HEK293 (cell line): ENCODE measurements around the gene HNRNPUL1.
"Not testable (repeated sequence)": the region's sequence is repeated elsewhere in the genome, so short reads cannot be mapped to it uniquely, and the experiment has no call there.

Experiments used
- CTCF ChIA-PET: fragments of 350-600 bp; formaldehyde crosslinking; extraction: SDS; loops from one replicate; lab custom pipeline; 2021; ENCODE audit warnings: antibody characterized with exemption; lab: Yijun Ruan, JAX
- POLR2A ChIA-PET: fragments of 300-600 bp; formaldehyde crosslinking; extraction: SDS; loops from one replicate; lab custom pipeline; 2020; ENCODE audit warnings: antibody characterized with exemption, inconsistent platforms; lab: Yijun Ruan, JAX
- H3K27ac ChIP-seq: fragments of 200-500 bp; sonication (Bioruptor generic); 2 replicates; pipeline ENCODE4 v1.5.1; 2014; ENCODE audit warnings: low read depth, low read length, control low read depth, inconsistent platforms; ENCODE audit errors: extremely low read depth
- H3K36me3 ChIP-seq, 2 experiments: fragments of 200-500 bp in 1 of 2; sonication (Bioruptor generic) in 1 of 2; 1 replicate in 1 of 2; 2 replicates in 1 of 2; pipeline ENCODE4 v1.5.1; 2014 to 2017; ENCODE audit warnings: inconsistent platforms in 2 of 2, low read length in 2 of 2; ENCODE audit not compliant: control insufficient read depth in 2 of 2, insufficient read depth in 1 of 2
- H3K4me1 ChIP-seq: fragments of 200-500 bp; sonication (Bioruptor generic); 2 replicates; pipeline ENCODE4 v1.5.1; 2014; ENCODE audit warnings: mild to moderate bottlenecking, low read length, inconsistent platforms; ENCODE audit not compliant: control insufficient read depth, insufficient read depth
- H3K4me3 ChIP-seq: 2 replicates; pipeline ENCODE4 v1.5.1; 2011; ENCODE audit warnings: low read depth, mild to moderate bottlenecking, control low read depth, low read length, moderate library complexity
- H3K9me3 ChIP-seq: fragments of 200-500 bp; sonication (Bioruptor generic); 2 replicates; pipeline ENCODE4 v1.5.1; 2014; ENCODE audit warnings: low read depth, low read length, inconsistent platforms; ENCODE audit not compliant: control insufficient read depth, insufficient read depth
- KLF8 ChIP-seq: fragments of 450-650 bp; formaldehyde crosslinking; IDR thresholded peaks from 2 replicates; pipeline ENCODE4 v1.5.1; 2016; ENCODE audit warnings: missing biosample characterization, missing genetic modification characterization
- MYNN ChIP-seq: fragments of 450-650 bp; formaldehyde crosslinking; IDR thresholded peaks from 2 replicates; pipeline ENCODE4 v1.5.1; 2016; ENCODE audit warnings: missing biosample characterization, missing genetic modification characterization, borderline replicate concordance
- RBAK ChIP-seq: fragments of 450-650 bp; formaldehyde crosslinking; IDR thresholded peaks from 2 replicates; pipeline ENCODE4 v1.5.1; 2016; ENCODE audit warnings: missing biosample characterization, missing genetic modification characterization
- TCF7L2 ChIP-seq: IDR thresholded peaks from 2 replicates; pipeline ENCODE4 v1.6.1; 2011; ENCODE audit warnings: low read depth, mild to moderate bottlenecking, inconsistent platforms, low read length, moderate library complexity, borderline replicate concordance
- YY2 ChIP-seq: fragments of 450-650 bp; formaldehyde crosslinking; IDR thresholded peaks from 2 replicates; pipeline ENCODE4 v1.5.1; 2016; ENCODE audit warnings: missing biosample characterization, missing genetic modification characterization
- ZBTB10 ChIP-seq: fragments of 450-650 bp; formaldehyde crosslinking; IDR thresholded peaks from 2 replicates; pipeline ENCODE4 v1.5.1; 2016; ENCODE audit warnings: missing biosample characterization, missing genetic modification characterization
- ZBTB44 ChIP-seq: fragments of 450-650 bp; IDR thresholded peaks from 2 replicates; pipeline ENCODE4 v1.5.1; 2018; ENCODE audit warnings: missing biosample characterization, mild to moderate bottlenecking, missing genetic modification characterization
- ZFP37 ChIP-seq: fragments of 450-650 bp; formaldehyde crosslinking; IDR thresholded peaks from 2 replicates; pipeline ENCODE4 v1.5.1; 2016; ENCODE audit warnings: missing biosample characterization, missing genetic modification characterization
- ZNF2 ChIP-seq: fragments of 450-650 bp; formaldehyde crosslinking; IDR thresholded peaks from 2 replicates; pipeline ENCODE4 v1.5.1; 2016; ENCODE audit warnings: missing biosample characterization, missing genetic modification characterization
- ZNF280C ChIP-seq: fragments of 450-650 bp; formaldehyde crosslinking; IDR thresholded peaks from 2 replicates; pipeline ENCODE4 v1.5.1; 2016; ENCODE audit warnings: missing biosample characterization, missing genetic modification characterization
- ZNF280D ChIP-seq: fragments of 450-650 bp; formaldehyde crosslinking; IDR thresholded peaks from 2 replicates; pipeline ENCODE4 v1.5.1; 2016; ENCODE audit warnings: missing biosample characterization, missing genetic modification characterization
- ZNF335 ChIP-seq: fragments of 450-650 bp; formaldehyde crosslinking; conservative IDR thresholded peaks from 2 replicates; pipeline ENCODE4 v1.5.1; 2016; ENCODE audit warnings: missing biosample characterization, missing genetic modification characterization
- ZNF350 ChIP-seq: fragments of 450-650 bp; formaldehyde crosslinking; IDR thresholded peaks from 2 replicates; pipeline ENCODE4 v1.5.0; 2017; ENCODE audit warnings: missing biosample characterization, mild to moderate bottlenecking, missing genetic modification characterization
- ZNF354C ChIP-seq: fragments of 450-650 bp; formaldehyde crosslinking; IDR thresholded peaks from 2 replicates; pipeline ENCODE4 v1.5.1; 2016; ENCODE audit warnings: missing biosample characterization, missing genetic modification characterization, low read depth, borderline replicate concordance
- ZNF366 ChIP-seq: fragments of 450-650 bp; formaldehyde crosslinking; conservative IDR thresholded peaks from 2 replicates; pipeline ENCODE4 v1.5.1; 2016; ENCODE audit warnings: missing biosample characterization, missing genetic modification characterization
- ZNF654 ChIP-seq: fragments of 450-650 bp; formaldehyde crosslinking; IDR thresholded peaks from 2 replicates; pipeline ENCODE4 v1.5.1; 2016; ENCODE audit warnings: low read depth, missing biosample characterization, missing genetic modification characterization
- ZNF677 ChIP-seq: fragments of 450-650 bp; IDR thresholded peaks from 2 replicates; pipeline ENCODE4 v1.5.0; 2018; ENCODE audit warnings: missing biosample characterization, mild to moderate bottlenecking, missing genetic modification characterization, moderate library complexity
- ZNF776 ChIP-seq: fragments of 450-650 bp; formaldehyde crosslinking; IDR thresholded peaks from 2 replicates; pipeline ENCODE4 v1.5.0; 2017; ENCODE audit warnings: missing biosample characterization, missing genetic modification characterization, borderline replicate concordance
- ZNF837 ChIP-seq: fragments of 450-650 bp; formaldehyde crosslinking; IDR thresholded peaks from 2 replicates; pipeline ENCODE4 v1.5.1; 2016; ENCODE audit warnings: missing biosample characterization, missing genetic modification characterization

The HNRNPUL1 gene

GRCh38 chr19:41344162-41344561 is 80.0 kb downstream of the HNRNPUL1 start:
- TF ChIP-seq ZNF350 (no peak), ZBTB10 (tag by site-specific recombination) (no peak), KLF8 (no peak), ZNF2 (no peak), ZNF776 (tag by site-specific recombination) (no peak), TCF7L2 (no peak), ZBTB44 (no peak), ZFP37 (tag by site-specific recombination) (no peak), RBAK (no peak), ZNF654 (tag by site-specific recombination) (no peak), ZNF354C (no peak), ZNF837 (tag by site-specific recombination) (no peak), YY2 (no peak), ZNF335 (tag by site-specific recombination) (no peak), MYNN (no peak)
- CTCF ChIA-PET: interaction anchor here (0.5 to 0.7 kb wide), 3 partner anchors 36 to 704 kb away, joined by 3 to 5 read pairs (median 4); no protein-coding TSS in a partner anchor
- no peaks in the 10 kb centered on the region for H3K9me3 ChIP-seq
- POLR2A ChIA-PET: interaction anchor here (1.1 kb wide), 1 partner anchor 20 kb away, joined by 3 read pairs; the partner anchor contains the start of gene B9D2
- no peak overlapping the region for H3K4me3 ChIP-seq
- H3K27ac ChIP-seq: no peak overlapping the region
- no peaks in the 10 kb centered on the region for H3K4me1 ChIP-seq
- peaks cover 60 to 68% of the 10 kb centered on the region in 2 experiments; a peak in 2 of 3 replicates for H3K36me3 ChIP-seq

- not testable (repeated sequence) for H3K27ac ChIP-seq, H3K4me1 ChIP-seq, H3K4me3 ChIP-seq, H3K9me3 ChIP-seq
- H3K36me3 ChIP-seq: peaks cover 42 to 46% of the 10 kb centered on the region in 2 experiments; a peak in 2 of 3 replicates
- CTCF ChIA-PET: interaction anchor here (0.6 to 1.7 kb wide), 4 partner anchors 25 to 489 kb away, joined by 3 to 8 read pairs (median 4); no protein-coding TSS in a partner anchor
- POLR2A ChIA-PET: interaction anchor here (0.8 to 2.9 kb wide), 3 partner anchors 14 to 30 kb away, joined by 3 to 9 read pairs (median 3); partner anchors contain the start of gene B9D2
Observed at GRCh38 chr19:41346916-41347315, 82.7 kb downstream of the HNRNPUL1 start.

GRCh38 chr19:41350735-41351338 is 86.7 kb downstream of the HNRNPUL1 start:
- Histone ChIP-seq H3K4me1 (peaks cover 5% of the 10 kb centered on the region; the same call in 1 of the 2 replicates), H3K27ac (no peak overlapping the region), H3K9me3 (no peaks in the 10 kb centered on the region), H3K4me3 (peak overlapping the region; percentile 43)
- CTCF ChIA-PET: interaction anchor here (0.6 to 5.3 kb wide), 8 partner anchors 13 to 716 kb away, joined by 3 to 64 read pairs (median 6); partner anchors contain the start of genes B9D2 and RAB4B
- TF ChIP-seq ZNF677 (tag by site-specific recombination) (no peak), ZNF366 (tag by site-specific recombination) (peak; percentile 63), ZNF280D (0 out of 2 replicates have a peak, but pooled peaks have one; percentile 10), ZNF280C (no peak)
- TF ChIP-seq, all 188 proteins: peak for 2
- POLR2A ChIA-PET: interaction anchor here (0.6 to 3.1 kb wide), 6 partner anchors 13 to 42 kb away, joined by 3 to 73 read pairs (median 5); partner anchors contain the start of gene B9D2
- H3K36me3 ChIP-seq: peaks cover 21 to 22% of the 10 kb centered on the region in 2 experiments; a peak in 2 of 3 replicates
